ENCODE results near the gene LMAN1L. TPM values are rescaled to one million over a fixed set of nuclear protein-coding genes. Genes with fewer than 3 reads are reported as not detected.
A peak's percentile ranks its signal among the peaks of the same experiment; 100 is the strongest.

The LMAN1L gene
- total RNA-seq, 2 experiments from 2014 or later: 0.56 to 0.93 TPM

DNA sequence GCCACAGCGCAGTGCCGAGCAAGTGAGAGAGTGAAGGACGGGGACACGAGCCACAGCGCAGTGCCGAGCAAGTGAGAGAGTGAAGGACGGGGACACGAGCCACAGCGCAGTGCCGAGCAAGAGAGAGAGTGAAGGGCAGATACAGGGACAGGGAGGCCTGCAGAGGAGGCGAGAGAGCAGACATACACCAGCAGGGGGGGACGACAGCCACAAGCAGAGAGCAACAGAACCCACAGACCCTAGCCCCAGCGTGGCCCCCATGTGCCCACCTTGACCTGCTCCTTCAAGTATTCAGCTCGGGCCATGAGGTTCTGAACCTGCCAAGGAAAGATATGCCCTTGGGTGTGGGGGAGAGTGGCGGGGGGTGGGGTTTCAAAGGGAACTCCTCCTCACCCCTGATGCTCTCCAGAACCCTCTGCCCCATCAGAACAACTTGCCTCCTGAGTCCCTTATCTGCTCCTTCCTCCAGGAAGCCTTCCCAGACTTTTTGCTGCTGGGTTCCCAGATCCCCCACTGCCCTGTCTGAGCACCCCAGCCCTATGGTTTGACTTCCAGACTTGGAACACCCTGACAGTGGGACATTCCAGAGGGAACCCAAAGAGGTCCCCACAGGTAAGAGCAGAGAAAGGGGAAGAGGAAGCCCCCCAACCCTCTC lies 25.0 kb downstream of the LMAN1L start:
- Histone ChIP-seq H3K9me3 (ENCODE audit: control insufficient read depth in 1 of 2, insufficient read depth in 1 of 2, low read length in 2 of 2) (no peaks in the 10 kb centered on the region), H3K4me3 (ENCODE audit: low read length) (no peak overlapping the region), H3K4me1 (ENCODE audit: insufficient read depth, low read length) (peaks cover 23% of the 10 kb centered on the region), H3K36me3 (ENCODE audit: insufficient read depth, low read length) (peaks cover 47% of the 10 kb centered on the region), H3K27ac (ENCODE audit: low read depth in 1 of 2, low read length in 2 of 2) (no peak overlapping the region), H3K27me3 (ENCODE audit: control insufficient read depth in 1 of 2, insufficient read depth in 2 of 2, low read length in 2 of 2) (no peaks in the 10 kb centered on the region)
- Mint-ChIP-seq H3K4me1 (ENCODE audit: low read depth) (peaks cover 20% of the 10 kb centered on the region), H3K27ac (no peak overlapping the region), H3K27me3 (no peaks in the 10 kb centered on the region), H3K36me3 (ENCODE audit: low read depth) (peaks cover 31% of the 10 kb centered on the region), H3K9me3 (no peaks in the 10 kb centered on the region), H3K4me3 (no peak overlapping the region)
- ChIA-PET POLR2A (no interaction called here), CTCF (interaction anchor here (1.7 kb wide), 1 partner anchor 69 kb away, joined by 6 read pairs; no protein-coding TSS in a partner anchor)
- TF ChIP-seq, protein P1, sequence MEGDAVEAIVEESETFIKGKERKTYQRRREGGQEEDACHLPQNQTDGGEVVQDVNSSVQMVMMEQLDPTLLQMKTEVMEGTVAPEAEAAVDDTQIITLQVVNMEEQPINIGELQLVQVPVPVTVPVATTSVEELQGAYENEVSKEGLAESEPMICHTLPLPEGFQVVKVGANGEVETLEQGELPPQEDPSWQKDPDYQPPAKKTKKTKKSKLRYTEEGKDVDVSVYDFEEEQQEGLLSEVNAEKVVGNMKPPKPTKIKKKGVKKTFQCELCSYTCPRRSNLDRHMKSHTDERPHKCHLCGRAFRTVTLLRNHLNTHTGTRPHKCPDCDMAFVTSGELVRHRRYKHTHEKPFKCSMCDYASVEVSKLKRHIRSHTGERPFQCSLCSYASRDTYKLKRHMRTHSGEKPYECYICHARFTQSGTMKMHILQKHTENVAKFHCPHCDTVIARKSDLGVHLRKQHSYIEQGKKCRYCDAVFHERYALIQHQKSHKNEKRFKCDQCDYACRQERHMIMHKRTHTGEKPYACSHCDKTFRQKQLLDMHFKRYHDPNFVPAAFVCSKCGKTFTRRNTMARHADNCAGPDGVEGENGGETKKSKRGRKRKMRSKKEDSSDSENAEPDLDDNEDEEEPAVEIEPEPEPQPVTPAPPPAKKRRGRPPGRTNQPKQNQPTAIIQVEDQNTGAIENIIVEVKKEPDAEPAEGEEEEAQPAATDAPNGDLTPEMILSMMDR (IDR thresholded peaks at IDR 0.05): no peak
- DNase-seq (peak in 1 of 14 experiments; percentile 14), ATAC-seq (ENCODE audit: poor library complexity) (no peak)
- intact Hi-C loops (cut with DNase I, micrococcal nuclease): loop anchor here in 1 of 2 experiments (5.0 to 10.0 kb wide), 2 partner anchors 35 to 203 kb away; no protein-coding TSS in a partner anchor

GRCh38 chr15:74838137-74838516 lies 25.5 kb downstream of the LMAN1L start:
- Histone ChIP-seq H3K9me3 (ENCODE audit: control insufficient read depth in 1 of 2, insufficient read depth in 1 of 2, low read length in 2 of 2) (no peaks in the 10 kb centered on the region), H3K27ac (ENCODE audit: low read depth in 1 of 2, low read length in 2 of 2) (no peak overlapping the region), H3K4me3 (ENCODE audit: low read length) (no peak overlapping the region), H3K4me1 (ENCODE audit: insufficient read depth, low read length) (peaks cover 24% of the 10 kb centered on the region), H3K27me3 (ENCODE audit: control insufficient read depth in 1 of 2, insufficient read depth in 2 of 2, low read length in 2 of 2) (no peaks in the 10 kb centered on the region), H3K36me3 (ENCODE audit: insufficient read depth, low read length) (peaks cover 47% of the 10 kb centered on the region)
- ChIA-PET POLR2A (no interaction called here), CTCF (no interaction called here)
- no peak for DNase-seq
- peaks cover 24% of the 10 kb centered on the region for H3K4me1 Mint-ChIP-seq (ENCODE audit: low read depth)
- TF ChIP-seq, protein P1 (IDR thresholded peaks at IDR 0.05): no peak
- no peak overlapping the region for H3K27ac Mint-ChIP-seq
- H3K4me3 Mint-ChIP-seq: no peak overlapping the region
- H3K9me3 Mint-ChIP-seq: no peaks in the 10 kb centered on the region
- H3K36me3 Mint-ChIP-seq (ENCODE audit: low read depth): peaks cover 33% of the 10 kb centered on the region
- intact Hi-C loops (cut with DNase I, micrococcal nuclease): loop anchor here in 1 of 2 experiments (5.0 to 10.0 kb wide), 2 partner anchors 36 to 203 kb away; no protein-coding TSS in a partner anchor
- no peak for ATAC-seq (ENCODE audit: poor library complexity)
- H3K27me3 Mint-ChIP-seq: no peaks in the 10 kb centered on the region

- no peaks in the 10 kb centered on the region for H3K9me3 Mint-ChIP-seq
- ChIA-PET POLR2A (no interaction called here), CTCF (no interaction called here)
- no peaks in the 10 kb centered on the region for H3K27me3 ChIP-seq (ENCODE audit: control insufficient read depth in 1 of 2, insufficient read depth in 2 of 2, low read length in 2 of 2)
- H3K4me1 ChIP-seq (ENCODE audit: insufficient read depth, low read length): peaks cover 32% of the 10 kb centered on the region
- ATAC-seq (ENCODE audit: poor library complexity) (no peak), DNase-seq (no peak)
- TF ChIP-seq, protein P1 (IDR thresholded peaks at IDR 0.05): no peak
- H3K36me3 Mint-ChIP-seq (ENCODE audit: low read depth): peaks cover 39% of the 10 kb centered on the region
- no peaks in the 10 kb centered on the region for H3K27me3 Mint-ChIP-seq
- intact Hi-C loops (cut with DNase I, micrococcal nuclease): loop anchor here in 1 of 2 experiments (5.0 to 10.0 kb wide), 2 partner anchors 37 to 204 kb away; no protein-coding TSS in a partner anchor
- H3K9me3 ChIP-seq (ENCODE audit: control insufficient read depth in 1 of 2, insufficient read depth in 1 of 2, low read length in 2 of 2): no peaks in the 10 kb centered on the region
- H3K4me3 ChIP-seq (ENCODE audit: low read length): no peak overlapping the region
- peaks cover 30% of the 10 kb centered on the region for H3K4me1 Mint-ChIP-seq (ENCODE audit: low read depth)
- H3K27ac ChIP-seq (ENCODE audit: low read depth in 1 of 2, low read length in 2 of 2): no peak overlapping the region
- no peak overlapping the region for H3K4me3 Mint-ChIP-seq
- H3K27ac Mint-ChIP-seq: no peak overlapping the region
- peaks cover 47% of the 10 kb centered on the region for H3K36me3 ChIP-seq (ENCODE audit: insufficient read depth, low read length)
Observed at GRCh38 chr15:74838746-74839525, 26.3 kb downstream of the LMAN1L start.

All from CD4-positive, alpha-beta T cell (primary cell).